Mammary epithelial cell (primary cell): Measurements from ENCODE around the gene ANO1.
"Not testable (repeated sequence)": the region's sequence is repeated elsewhere in the genome, so short reads cannot be mapped to it uniquely, and the experiment has no call there.

Experiments
- EZH2 ChIP-seq: IDR thresholded peaks from 2 replicates; pipeline ENCODE4 v1.6.1; 2012; ENCODE audit warnings: low read length, inconsistent platforms, borderline replicate concordance
- TF ChIP-seq, protein P1 (sequence below), 2 donors: IDR thresholded peaks in 1 of 2; conservative IDR thresholded peaks in 1 of 2; 2 replicates each; pipeline ENCODE4 v1.5.1; 2011 to 2012; ENCODE audit warnings: inconsistent platforms in 2 of 2, low read length in 2 of 2, mild to moderate bottlenecking in 2 of 2, control low read depth in 1 of 2, low read depth in 1 of 2; ENCODE audit not compliant: insufficient read depth in 1 of 2; ENCODE audit errors: extremely low read depth in 1 of 2

GRCh38 chr11:70218076-70218475, 140.0 kb downstream of the ANO1 start:
- TF ChIP-seq, protein P1, sequence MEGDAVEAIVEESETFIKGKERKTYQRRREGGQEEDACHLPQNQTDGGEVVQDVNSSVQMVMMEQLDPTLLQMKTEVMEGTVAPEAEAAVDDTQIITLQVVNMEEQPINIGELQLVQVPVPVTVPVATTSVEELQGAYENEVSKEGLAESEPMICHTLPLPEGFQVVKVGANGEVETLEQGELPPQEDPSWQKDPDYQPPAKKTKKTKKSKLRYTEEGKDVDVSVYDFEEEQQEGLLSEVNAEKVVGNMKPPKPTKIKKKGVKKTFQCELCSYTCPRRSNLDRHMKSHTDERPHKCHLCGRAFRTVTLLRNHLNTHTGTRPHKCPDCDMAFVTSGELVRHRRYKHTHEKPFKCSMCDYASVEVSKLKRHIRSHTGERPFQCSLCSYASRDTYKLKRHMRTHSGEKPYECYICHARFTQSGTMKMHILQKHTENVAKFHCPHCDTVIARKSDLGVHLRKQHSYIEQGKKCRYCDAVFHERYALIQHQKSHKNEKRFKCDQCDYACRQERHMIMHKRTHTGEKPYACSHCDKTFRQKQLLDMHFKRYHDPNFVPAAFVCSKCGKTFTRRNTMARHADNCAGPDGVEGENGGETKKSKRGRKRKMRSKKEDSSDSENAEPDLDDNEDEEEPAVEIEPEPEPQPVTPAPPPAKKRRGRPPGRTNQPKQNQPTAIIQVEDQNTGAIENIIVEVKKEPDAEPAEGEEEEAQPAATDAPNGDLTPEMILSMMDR (conservative IDR thresholded peaks at IDR 0.05 in 1 of 2, IDR thresholded peaks at IDR 0.05 in 1 of 2; ENCODE audit: extremely low read depth in 1 of 2, insufficient read depth in 1 of 2, low read depth in 1 of 2, low read length in 2 of 2) = not testable (repeated sequence)
- TF ChIP-seq EZH2 = not testable (repeated sequence)
